HEK293 (cell line): ENCODE measurements around the gene LYPD6B.

Experiments used
- INSM2 ChIP-seq: fragments of 450-650 bp; formaldehyde crosslinking; IDR thresholded peaks from 2 replicates; pipeline ENCODE4 v1.5.1; 2016; ENCODE audit warnings: missing biosample characterization, missing genetic modification characterization
- KLF9 ChIP-seq: fragments of 450-650 bp; formaldehyde crosslinking; IDR thresholded peaks from 2 replicates; pipeline ENCODE4 v1.5.1; 2016; ENCODE audit warnings: missing biosample characterization, missing genetic modification characterization, low read depth
- PBX3 ChIP-seq: sonication (generic); formaldehyde crosslinking; IDR thresholded peaks from 2 replicates; pipeline ENCODE4 v1.8.1; 2022; ENCODE audit warnings: mild to moderate bottlenecking, moderate library complexity, missing genetic modification reagents
- SALL2 ChIP-seq: fragments of 450-650 bp; formaldehyde crosslinking; IDR thresholded peaks from 2 replicates; pipeline ENCODE4 v1.5.0; 2017; ENCODE audit warnings: missing biosample characterization, mild to moderate bottlenecking, missing genetic modification characterization, borderline replicate concordance
- SCRT1 ChIP-seq: fragments of 450-650 bp; formaldehyde crosslinking; IDR thresholded peaks from 2 replicates; pipeline ENCODE4 v1.5.1; 2016; ENCODE audit warnings: missing biosample characterization, missing genetic modification characterization, borderline replicate concordance
- SP3 ChIP-seq: fragments of 450-650 bp; formaldehyde crosslinking; IDR thresholded peaks from 2 replicates; pipeline ENCODE4 v1.5.1; 2016; ENCODE audit warnings: missing biosample characterization, missing genetic modification characterization
- TRIM28 ChIP-seq: IDR thresholded peaks from 2 replicates; pipeline ENCODE4 v1.6.1; 2011; ENCODE audit warnings: low read length, control low read depth, borderline replicate concordance
- ZBTB21 ChIP-seq: fragments of 450-650 bp; formaldehyde crosslinking; IDR thresholded peaks from 2 replicates; pipeline ENCODE4 v1.5.1; 2017; ENCODE audit warnings: missing biosample characterization, missing genetic modification characterization
- ZBTB8A ChIP-seq: fragments of 450-650 bp; formaldehyde crosslinking; IDR thresholded peaks from 2 replicates; pipeline ENCODE4 v1.5.1; 2016; ENCODE audit warnings: missing biosample characterization, missing genetic modification characterization
- ZNF157 ChIP-seq: fragments of 450-650 bp; formaldehyde crosslinking; IDR thresholded peaks from 2 replicates; pipeline ENCODE4 v1.5.1; 2016; ENCODE audit warnings: missing biosample characterization, missing genetic modification characterization
- ZNF169 ChIP-seq: fragments of 450-650 bp; formaldehyde crosslinking; IDR thresholded peaks from 2 replicates; pipeline ENCODE4 v1.5.1; 2016; ENCODE audit warnings: missing biosample characterization, missing genetic modification characterization
- ZNF2 ChIP-seq: fragments of 450-650 bp; formaldehyde crosslinking; IDR thresholded peaks from 2 replicates; pipeline ENCODE4 v1.5.1; 2016; ENCODE audit warnings: missing biosample characterization, missing genetic modification characterization
- ZNF248 ChIP-seq: fragments of 450-650 bp; formaldehyde crosslinking; IDR thresholded peaks from 2 replicates; pipeline ENCODE4 v1.5.1; 2017; ENCODE audit warnings: missing biosample characterization, missing genetic modification characterization
- ZNF280D ChIP-seq: fragments of 450-650 bp; formaldehyde crosslinking; IDR thresholded peaks from 2 replicates; pipeline ENCODE4 v1.5.1; 2016; ENCODE audit warnings: missing biosample characterization, missing genetic modification characterization
- ZNF324 ChIP-seq: fragments of 450-650 bp; formaldehyde crosslinking; IDR thresholded peaks from 2 replicates; pipeline ENCODE4 v1.5.1; 2016; ENCODE audit warnings: missing biosample characterization, missing genetic modification characterization
- ZNF362 ChIP-seq: fragments of 450-650 bp; formaldehyde crosslinking; IDR thresholded peaks from 2 replicates; pipeline ENCODE4 v1.5.1; 2016; ENCODE audit warnings: missing biosample characterization, missing genetic modification characterization
- ZNF37A ChIP-seq: fragments of 450-650 bp; IDR thresholded peaks from 2 replicates; pipeline ENCODE4 v1.5.1; 2018; ENCODE audit warnings: missing biosample characterization, missing genetic modification characterization
- ZNF391 ChIP-seq: fragments of 450-650 bp; formaldehyde crosslinking; IDR thresholded peaks from 2 replicates; pipeline ENCODE4 v1.5.1; 2016; ENCODE audit warnings: low read depth, missing biosample characterization, missing genetic modification characterization, borderline replicate concordance
- ZNF416 ChIP-seq: fragments of 450-650 bp; formaldehyde crosslinking; IDR thresholded peaks from 2 replicates; pipeline ENCODE4 v1.5.1; 2016; ENCODE audit warnings: missing biosample characterization, missing genetic modification characterization
- ZNF48 ChIP-seq: fragments of 450-650 bp; formaldehyde crosslinking; IDR thresholded peaks from 2 replicates; pipeline ENCODE4 v1.5.1; 2016; ENCODE audit warnings: missing biosample characterization, missing genetic modification characterization
- ZNF488 ChIP-seq: fragments of 450-650 bp; formaldehyde crosslinking; IDR thresholded peaks from 2 replicates; pipeline ENCODE4 v1.5.1; 2016; ENCODE audit warnings: missing biosample characterization, missing genetic modification characterization
- ZNF510 ChIP-seq: fragments of 450-650 bp; formaldehyde crosslinking; IDR thresholded peaks from 2 replicates; pipeline ENCODE4 v1.5.1; 2018; ENCODE audit warnings: mild to moderate bottlenecking, missing genetic modification characterization, missing biosample characterization; ENCODE audit not compliant: insufficient replicate concordance
- ZNF530 ChIP-seq: fragments of 450-650 bp; formaldehyde crosslinking; IDR thresholded peaks from 2 replicates; pipeline ENCODE4 v1.5.1; 2016; ENCODE audit warnings: low read depth, missing biosample characterization, missing genetic modification characterization
- ZNF548 ChIP-seq: fragments of 450-650 bp; formaldehyde crosslinking; IDR thresholded peaks from 2 replicates; pipeline ENCODE4 v1.5.1; 2016; ENCODE audit warnings: missing biosample characterization, missing genetic modification characterization
- ZNF596 ChIP-seq: fragments of 450-650 bp; IDR thresholded peaks from 2 replicates; pipeline ENCODE4 v1.5.0; 2018; ENCODE audit warnings: missing biosample characterization, mild to moderate bottlenecking, missing genetic modification characterization, moderate library complexity
- ZNF654 ChIP-seq: fragments of 450-650 bp; formaldehyde crosslinking; IDR thresholded peaks from 2 replicates; pipeline ENCODE4 v1.5.1; 2016; ENCODE audit warnings: low read depth, missing biosample characterization, missing genetic modification characterization
- ZNF658 ChIP-seq: fragments of 450-650 bp; formaldehyde crosslinking; IDR thresholded peaks from 2 replicates; pipeline ENCODE4; 2016; ENCODE audit warnings: missing biosample characterization, missing genetic modification characterization
- ZNF747 ChIP-seq: fragments of 450-650 bp; formaldehyde crosslinking; IDR thresholded peaks from 2 replicates; pipeline ENCODE4 v1.5.1; 2016; ENCODE audit warnings: missing biosample characterization, missing genetic modification characterization
- ZNF776 ChIP-seq: fragments of 450-650 bp; formaldehyde crosslinking; IDR thresholded peaks from 2 replicates; pipeline ENCODE4 v1.5.0; 2017; ENCODE audit warnings: missing biosample characterization, missing genetic modification characterization, borderline replicate concordance
- ZNF785 ChIP-seq: fragments of 450-650 bp; formaldehyde crosslinking; IDR thresholded peaks from 2 replicates; pipeline ENCODE4 v1.5.1; 2016; ENCODE audit warnings: missing biosample characterization, missing genetic modification characterization
- TF ChIP-seq, protein P1 (sequence below): IDR thresholded peaks from 2 replicates; pipeline ENCODE4 v1.6.1; 2011; ENCODE audit warnings: mild to moderate bottlenecking, low read depth, low read length, borderline replicate concordance
- TF ChIP-seq, protein P2 (sequence below): fragments of 450-650 bp; formaldehyde crosslinking; IDR thresholded peaks from 2 replicates; pipeline ENCODE4 v1.5.1; 2016; ENCODE audit warnings: missing biosample characterization, missing genetic modification characterization

Gene LYPD6B

DNA sequence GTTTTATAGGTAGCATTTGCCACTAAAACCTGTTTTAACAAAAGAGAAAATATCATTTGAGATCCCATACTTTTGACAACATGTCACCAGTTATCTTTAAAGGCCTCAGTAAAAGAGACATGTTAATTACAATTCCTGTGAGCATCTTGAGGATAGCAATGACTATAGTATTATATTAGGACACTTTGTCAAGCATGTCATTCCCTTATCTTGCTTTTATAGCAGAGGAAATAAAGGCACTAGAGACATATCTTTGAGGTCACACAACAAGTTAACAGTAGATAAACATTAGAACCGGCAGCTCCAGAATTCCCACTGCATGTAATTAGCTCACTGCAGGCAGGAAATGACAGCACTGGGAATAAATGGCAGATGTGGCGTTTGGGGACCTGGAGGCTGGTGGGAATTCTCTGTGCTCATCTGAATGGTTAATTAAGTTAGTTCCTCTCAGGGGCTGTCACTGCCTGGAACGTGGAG lies 25.9 kb downstream of the LYPD6B start (continued):
- TF ChIP-seq, protein P1, sequence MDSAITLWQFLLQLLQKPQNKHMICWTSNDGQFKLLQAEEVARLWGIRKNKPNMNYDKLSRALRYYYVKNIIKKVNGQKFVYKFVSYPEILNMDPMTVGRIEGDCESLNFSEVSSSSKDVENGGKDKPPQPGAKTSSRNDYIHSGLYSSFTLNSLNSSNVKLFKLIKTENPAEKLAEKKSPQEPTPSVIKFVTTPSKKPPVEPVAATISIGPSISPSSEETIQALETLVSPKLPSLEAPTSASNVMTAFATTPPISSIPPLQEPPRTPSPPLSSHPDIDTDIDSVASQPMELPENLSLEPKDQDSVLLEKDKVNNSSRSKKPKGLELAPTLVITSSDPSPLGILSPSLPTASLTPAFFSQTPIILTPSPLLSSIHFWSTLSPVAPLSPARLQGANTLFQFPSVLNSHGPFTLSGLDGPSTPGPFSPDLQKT = no peak
- TF ChIP-seq INSM2 (no peak), SALL2 (no peak), ZNF548 (no peak), SP3 (tag by site-specific recombination) (no peak), ZNF37A (tag by site-specific recombination) (no peak), ZNF157 (no peak), ZBTB8A (tag by site-specific recombination) (no peak), ZNF776 (no peak), ZNF169 (tag by site-specific recombination) (no peak), SCRT1 (tag by site-specific recombination) (peak; percentile 81), ZNF510 (tag by site-specific recombination) (no peak), KLF9 (tag by site-specific recombination) (no peak), ZNF747 (no peak), PBX3 (CRISPR knock-in tag) (no peak), ZNF48 (tag by site-specific recombination) (no peak), ZBTB21 (tag by site-specific recombination) (no peak), ZNF280D (tag by site-specific recombination) (no peak), ZNF658 (tag by site-specific recombination) (no peak), ZNF391 (tag by site-specific recombination) (no peak), ZNF785 (no peak), ZNF654 (no peak), ZNF530 (tag by site-specific recombination) (no peak), ZNF416 (tag by site-specific recombination) (no peak), ZNF248 (no peak), TRIM28 (peak; percentile 87), ZNF596 (tag by site-specific recombination) (0 out of 2 replicates have a peak, but pooled peaks have one; percentile 30), ZNF362 (tag by site-specific recombination) (no peak), ZNF2 (no peak), ZNF488 (tag by site-specific recombination) (no peak), ZNF324 (tag by site-specific recombination) (no peak)
- TF ChIP-seq, protein P2, sequence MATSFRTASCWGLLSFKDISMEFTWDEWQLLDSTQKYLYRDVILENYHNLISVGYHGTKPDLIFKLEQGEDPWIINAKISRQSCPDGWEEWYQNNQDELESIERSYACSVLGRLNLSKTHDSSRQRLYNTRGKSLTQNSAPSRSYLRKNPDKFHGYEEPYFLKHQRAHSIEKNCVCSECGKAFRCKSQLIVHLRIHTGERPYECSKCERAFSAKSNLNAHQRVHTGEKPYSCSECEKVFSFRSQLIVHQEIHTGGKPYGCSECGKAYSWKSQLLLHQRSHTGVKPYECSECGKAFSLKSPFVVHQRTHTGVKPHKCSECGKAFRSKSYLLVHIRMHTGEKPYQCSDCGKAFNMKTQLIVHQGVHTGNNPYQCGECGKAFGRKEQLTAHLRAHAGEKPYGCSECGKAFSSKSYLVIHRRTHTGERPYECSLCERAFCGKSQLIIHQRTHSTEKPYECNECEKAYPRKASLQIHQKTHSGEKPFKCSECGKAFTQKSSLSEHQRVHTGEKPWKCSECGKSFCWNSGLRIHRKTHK (tag by site-specific recombination) = no peak
